Osteocyte (in vitro differentiated cells): ENCODE results near the gene NUDT15. TPM values are rescaled to one million over a fixed set of nuclear protein-coding genes. Genes with fewer than 3 reads are reported as not detected.
"Not testable (repeated sequence)": the region's sequence is repeated elsewhere in the genome, so short reads cannot be mapped to it uniquely, and the experiment has no call there.

Experiments used
- DNase-seq: peaks from one replicate; pipeline ENCODE4 v3.0.0; 2021; ENCODE audit warnings: mixed read lengths; ENCODE audit not compliant: unreplicated experiment; ENCODE audit errors: extremely low spot score
- H3K27ac Mint-ChIP-seq: one replicate; pipeline ENCODE4 v1.8.0; 2021; ENCODE audit warnings: mild to moderate bottlenecking, mixed read lengths; ENCODE audit not compliant: unreplicated experiment
- H3K27me3 Mint-ChIP-seq: one replicate; pipeline ENCODE4 v1.8.0; 2021; ENCODE audit warnings: mixed read lengths; ENCODE audit not compliant: unreplicated experiment
- H3K36me3 Mint-ChIP-seq: one replicate; pipeline ENCODE4 v1.8.0; 2021; ENCODE audit warnings: mixed read lengths; ENCODE audit not compliant: unreplicated experiment
- H3K4me1 Mint-ChIP-seq: one replicate; pipeline ENCODE4 v1.8.0; 2021; ENCODE audit warnings: mixed read lengths; ENCODE audit not compliant: unreplicated experiment
- H3K4me3 Mint-ChIP-seq: one replicate; pipeline ENCODE4 v1.8.0; 2021; ENCODE audit warnings: mild to moderate bottlenecking, moderate library complexity, mixed read lengths; ENCODE audit not compliant: unreplicated experiment
- H3K9me3 Mint-ChIP-seq: one replicate; pipeline ENCODE4 v1.8.0; 2021; ENCODE audit warnings: mixed read lengths; ENCODE audit not compliant: unreplicated experiment
- CTCF ChIP-seq: fragments of 200-600 bp; sonication (generic); IDR thresholded peaks from 2 replicates; pipeline ENCODE4 v1.5.0; 2021; ENCODE audit warnings: antibody characterized with exemption, mild to moderate bottlenecking, moderate library complexity
- total RNA-seq: library from RNA; stranded (reverse); gene quantifications from 2 replicates; pipeline ENCODE4 v1.2.1, GENCODE V29; 2021

The NUDT15 gene
- total RNA-seq, 1 donor from 2014 or later: 9.0 TPM

DNA sequence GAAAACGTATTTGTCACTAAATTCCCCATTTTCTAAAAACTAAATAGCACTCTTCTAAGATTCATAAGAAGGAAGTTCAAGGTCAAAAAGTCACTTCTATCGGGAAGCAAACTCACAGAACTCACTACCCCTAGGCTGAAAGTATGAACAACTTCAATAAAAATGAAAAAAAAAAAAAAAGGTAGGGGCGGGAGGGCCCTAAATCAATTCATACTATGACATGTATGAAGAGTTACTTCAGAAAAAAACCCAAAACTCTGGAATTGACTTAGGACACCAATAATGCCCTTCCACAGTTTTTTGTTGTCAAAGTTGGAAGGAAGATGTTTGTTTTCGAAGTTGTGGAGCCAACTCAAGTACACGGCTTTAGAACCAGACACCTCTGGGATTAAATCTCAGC is 37.6 kb upstream of the NUDT15 start:
- H3K36me3 Mint-ChIP-seq: peaks cover 4% of the 10 kb centered on the region
- H3K9me3 Mint-ChIP-seq: no peaks in the 10 kb centered on the region
- H3K4me1 Mint-ChIP-seq: peaks cover 26% of the 10 kb centered on the region
- no peak for TF ChIP-seq CTCF
- DNase-seq: no peak
- H3K4me3 Mint-ChIP-seq: peak overlapping the region; percentile 96
- H3K27me3 Mint-ChIP-seq: no peaks in the 10 kb centered on the region
- no peak overlapping the region for H3K27ac Mint-ChIP-seq

DNA sequence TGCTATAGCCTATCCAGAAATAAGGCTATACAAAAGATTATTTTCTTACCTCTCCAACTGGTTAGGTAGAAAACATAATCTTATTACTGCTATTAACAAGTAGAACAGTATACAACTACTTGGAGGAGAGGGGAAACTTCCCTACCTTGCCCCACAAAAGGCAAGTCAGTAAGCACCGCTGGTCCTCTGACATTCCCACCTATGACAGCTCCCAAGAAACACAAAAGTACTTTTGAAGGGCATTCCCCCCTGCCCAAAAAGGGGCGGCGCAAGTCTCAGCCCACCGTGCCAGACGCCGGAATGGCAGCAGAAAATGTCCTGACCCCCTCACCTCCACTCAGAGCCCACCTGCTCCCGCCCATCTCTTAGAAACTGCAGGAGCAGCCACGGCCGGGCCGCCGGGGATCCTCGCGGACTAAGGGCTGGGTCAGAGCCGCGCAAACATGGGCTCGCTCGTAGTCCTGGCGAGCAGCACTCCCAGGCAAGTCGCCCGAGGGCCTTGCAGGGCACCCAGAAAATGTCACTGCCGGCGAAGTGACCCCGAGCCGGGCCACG is 36.9 kb upstream of the NUDT15 start:
- DNase-seq: peak; percentile 85
- Mint-ChIP-seq H3K4me3 (peak overlapping the region; percentile 96), H3K9me3 (no peaks in the 10 kb centered on the region), H3K4me1 (peaks cover 26% of the 10 kb centered on the region), H3K36me3 (peaks cover 4% of the 10 kb centered on the region), H3K27ac (peak overlapping the region; percentile 76), H3K27me3 (no peaks in the 10 kb centered on the region)
- no peak for TF ChIP-seq CTCF

DNA sequence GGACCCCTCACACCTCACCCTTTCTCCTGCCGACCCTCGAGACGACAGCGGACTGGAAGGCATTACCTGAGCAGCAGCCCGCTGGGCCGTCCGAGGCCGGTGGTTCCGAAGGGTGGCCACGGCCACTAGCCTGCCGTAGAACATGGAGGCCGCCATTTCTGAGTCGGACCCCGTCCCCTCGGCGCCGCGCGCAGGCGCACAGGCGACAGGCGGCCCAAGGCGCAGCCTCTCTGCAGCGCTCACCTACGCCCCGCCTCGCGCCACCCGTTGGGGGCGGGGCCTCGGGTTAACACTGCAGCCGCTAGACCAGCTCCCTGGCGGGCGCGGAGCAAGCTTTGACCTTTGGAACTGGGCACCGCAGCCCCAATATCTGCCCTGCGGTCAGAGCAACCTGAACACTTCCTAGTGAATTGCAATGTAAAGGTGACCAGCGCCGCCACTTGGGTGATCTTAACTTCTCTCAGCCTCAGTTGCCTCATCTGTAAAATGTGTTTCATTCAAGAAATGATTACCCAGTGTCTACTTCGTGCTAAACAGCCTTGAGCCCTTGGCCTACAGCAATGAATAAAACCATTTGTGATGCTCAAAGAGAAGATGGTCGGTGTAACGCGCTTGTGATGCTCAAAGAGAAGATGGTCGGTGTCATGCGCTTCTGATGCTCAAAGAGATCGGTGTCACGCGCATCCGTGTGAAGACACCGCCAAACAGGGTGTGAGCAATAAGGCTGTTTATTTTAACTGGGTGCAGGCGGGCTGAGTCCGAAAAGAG is 36.2 kb upstream of the NUDT15 start, which contains the start of gene SUCLA2:
Gene SUCLA2 (minus strand): TSS at position 160 of the 768 bp plus-strand sequence. CDS start 4 bp downstream, at position 156.
- peaks cover 26% of the 10 kb centered on the region for H3K4me1 Mint-ChIP-seq
- H3K4me3 Mint-ChIP-seq: peak within 1 kb of the TSS; percentile 96
- H3K27me3 Mint-ChIP-seq: no peaks in the 10 kb centered on the region
- peak within 1 kb of the TSS; percentile 76 for H3K27ac Mint-ChIP-seq
- DNase-seq: peak; percentile 97
- no peak for TF ChIP-seq CTCF
- no peaks in the 10 kb centered on the region for H3K9me3 Mint-ChIP-seq
- peaks cover 3% of the 10 kb centered on the region for H3K36me3 Mint-ChIP-seq

DNA sequence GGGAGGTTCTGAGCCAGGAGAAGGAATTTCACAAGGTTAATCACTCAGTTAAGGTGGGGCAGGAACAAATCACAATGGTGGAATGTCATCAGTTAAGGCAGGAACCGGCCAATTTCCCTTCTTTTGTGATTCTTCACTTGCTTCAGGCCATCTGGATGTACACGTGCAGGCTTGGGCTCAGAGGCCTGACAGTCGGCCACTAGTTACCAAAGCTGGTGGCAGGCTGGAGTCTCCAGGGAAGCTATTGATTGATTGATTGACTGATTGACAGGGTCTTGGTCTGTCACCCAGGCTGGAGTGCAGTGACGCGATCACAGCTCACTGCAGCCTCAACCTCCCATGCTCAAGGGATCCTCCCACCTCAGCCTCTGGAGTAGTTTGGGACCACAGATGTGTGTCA is 35.5 kb upstream of the NUDT15 start:
- H3K27ac Mint-ChIP-seq, DNase-seq, H3K36me3 Mint-ChIP-seq, H3K9me3 Mint-ChIP-seq, H3K27me3 Mint-ChIP-seq: not testable (repeated sequence)
- Mint-ChIP-seq H3K4me3 (peak overlapping the region; percentile 96), H3K4me1 (peaks cover 26% of the 10 kb centered on the region)

DNA sequence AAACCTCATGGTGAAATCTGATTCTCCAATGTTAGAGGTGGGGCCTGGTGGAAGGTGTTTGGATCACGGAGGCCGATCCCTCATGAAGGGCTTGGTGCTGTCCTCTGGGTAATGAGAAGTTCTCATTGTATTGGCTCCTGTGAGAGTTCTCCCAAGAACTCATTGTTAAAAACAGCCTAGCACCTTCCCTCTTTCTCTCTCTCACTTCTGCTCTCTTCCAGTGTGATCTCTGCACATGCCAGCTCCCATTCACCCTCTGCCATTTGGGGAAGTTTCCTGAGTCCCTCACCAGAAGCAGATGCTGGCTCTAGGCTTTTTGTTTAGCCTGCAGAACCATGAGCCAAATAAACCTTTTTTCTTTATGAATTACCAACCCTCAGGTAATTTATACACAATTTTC is 33.3 kb upstream of the NUDT15 start:
- Mint-ChIP-seq H3K9me3 (no peaks in the 10 kb centered on the region), H3K27me3 (no peaks in the 10 kb centered on the region), H3K4me1 (peaks cover 28% of the 10 kb centered on the region), H3K4me3 (no peak overlapping the region), H3K27ac (no peak overlapping the region), H3K36me3 (no peaks in the 10 kb centered on the region)
- DNase-seq: no peak
- TF ChIP-seq CTCF: no peak
